HG03432 (cell line): ENCODE data around the gene TYRO3.
"Not testable (repeated sequence)": the region's sequence is repeated elsewhere in the genome, so short reads cannot be mapped to it uniquely, and the experiment has no call there.

ENCODE experiments used
- ATAC-seq: cut with Tn5 transposase; IDR thresholded peaks from one replicate; pipeline ENCODE4 v1.9.1; 2021; ENCODE audit warnings: mild to moderate bottlenecking, moderate library complexity; ENCODE audit not compliant: unreplicated experiment

Gene TYRO3

GRCh38 chr15:41572866-41573265 lies 13.9 kb downstream of the TYRO3 start:
- no peak for ATAC-seq

- ATAC-seq: no peak
Measured at GRCh38 chr15:41573396-41573795, 14.4 kb downstream of the TYRO3 start.

GRCh38 chr15:41574158-41574557 lies 15.1 kb downstream of the TYRO3 start:
- no peak for ATAC-seq

GRCh38 chr15:41575282-41575681 lies 16.3 kb downstream of the TYRO3 start:
- no peak for ATAC-seq

GRCh38 chr15:41577863-41578735 lies 19.1 kb downstream of the TYRO3 start:
- no peak for ATAC-seq

GRCh38 chr15:41578736-41579383 lies 19.8 kb downstream of the TYRO3 start:
- no peak for ATAC-seq

GRCh38 chr15:41581110-41581509 lies 22.1 kb downstream of the TYRO3 start:
- no peak for ATAC-seq

GRCh38 chr15:41583795-41584194 lies 24.8 kb downstream of the TYRO3 start:
- no peak for ATAC-seq

GRCh38 chr15:41584636-41585126 lies 25.7 kb downstream of the TYRO3 start:
- no peak for ATAC-seq

GRCh38 chr15:41585127-41586047 lies 26.4 kb downstream of the TYRO3 start:
- no peak for ATAC-seq

GRCh38 chr15:41586531-41587282 lies 27.7 kb downstream of the TYRO3 start:
- not testable (repeated sequence) for ATAC-seq

GRCh38 chr15:41589018-41589417 lies 30.0 kb downstream of the TYRO3 start:
- ATAC-seq: not testable (repeated sequence)

GRCh38 chr15:41589571-41589970 lies 30.6 kb downstream of the TYRO3 start:
- not testable (repeated sequence) for ATAC-seq

- not testable (repeated sequence) for ATAC-seq
Measured at GRCh38 chr15:41591217-41591616, 32.2 kb downstream of the TYRO3 start.

GRCh38 chr15:41592718-41593117 lies 33.7 kb downstream of the TYRO3 start:
- ATAC-seq: not testable (repeated sequence)

- ATAC-seq: no peak
Measured at GRCh38 chr15:41594801-41595746, 36.1 kb downstream of the TYRO3 start.

- ATAC-seq: no peak
Measured at GRCh38 chr15:41596972-41597371, 38.0 kb downstream of the TYRO3 start.

- ATAC-seq: no peak
Measured at GRCh38 chr15:41597787-41598186, 38.8 kb downstream of the TYRO3 start.

GRCh38 chr15:41599061-41599460 lies 40.0 kb downstream of the TYRO3 start:
- ATAC-seq: no peak
